ENCODE results near the gene CTNNBIP1.

The CTNNBIP1 gene

GRCh38 chr1:9846611-9847171, 63.4 kb downstream of the CTNNBIP1 start:
- Histone ChIP-seq H3K4me1 (ENCODE audit: control extremely low read depth in 1 of 4, control insufficient read depth in 4 of 4, insufficient read depth in 4 of 4, low read length in 3 of 4) (peaks cover 5 to 52% (median 37%) of the 10 kb centered on the region in 4 experiments), H3K9me3 (ENCODE audit: control extremely low read depth in 1 of 5, control insufficient read depth in 4 of 5, insufficient read depth in 2 of 5, low read depth in 1 of 5, low read length in 4 of 5) (no peaks in the 10 kb centered on the region), H3K27ac (ENCODE audit: insufficient read depth in 1 of 2, low read depth in 1 of 2, low read length in 2 of 2, poor library complexity in 1 of 2, severe bottlenecking in 2 of 2) (no peak overlapping the region), H3K4me3 (ENCODE audit: control insufficient read depth in 1 of 7, extremely low read depth in 1 of 7, insufficient read depth in 4 of 7, low read depth in 2 of 7, low read length in 6 of 7) (no peak overlapping the region), H3K36me3 (ENCODE audit: control insufficient read depth in 4 of 4, insufficient read depth in 4 of 4, low read length in 3 of 4) (peaks cover 0 to 3% (median 0%) of the 10 kb centered on the region in 4 experiments), H3K27me3 (replicated peaks in 2 of 5; ENCODE audit: control insufficient read depth in 4 of 5, insufficient read depth in 5 of 5, low read length in 4 of 5) (no peaks in the 10 kb centered on the region)
- 96% methylated on average over 17 of the region's 17 CpGs for WGBS (ENCODE audit: insufficient coverage)
- DNase-seq: no peak
- ChIA-PET CTCF (interaction anchor here (1.3 to 1.8 kb wide), 2 partner anchors 22 to 62 kb away, joined by 4 to 7 read pairs; no protein-coding TSS in a partner anchor), POLR2A (no interaction called here)

DNA sequence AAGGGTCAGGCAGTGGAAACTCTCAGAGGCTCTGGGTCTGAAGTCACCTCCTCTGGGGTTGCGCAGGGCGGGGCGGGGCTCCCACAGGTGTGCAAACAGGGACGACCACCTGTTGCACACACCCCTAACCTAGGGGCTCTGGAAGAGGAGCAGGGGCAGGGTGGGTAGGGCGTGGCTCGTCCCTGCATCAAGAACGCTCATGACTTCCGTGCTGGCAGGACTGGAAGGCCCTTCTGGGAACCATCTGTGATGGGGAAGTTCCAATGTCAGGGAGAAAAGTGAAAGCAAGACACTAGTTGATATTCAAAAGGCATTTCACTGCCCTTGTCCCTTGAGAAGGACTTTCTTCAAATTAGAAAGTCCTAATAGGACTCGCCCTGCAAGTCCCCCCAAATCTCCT, 64.2 kb downstream of the CTNNBIP1 start:
- POLR2A ChIA-PET: no interaction called here

DNA sequence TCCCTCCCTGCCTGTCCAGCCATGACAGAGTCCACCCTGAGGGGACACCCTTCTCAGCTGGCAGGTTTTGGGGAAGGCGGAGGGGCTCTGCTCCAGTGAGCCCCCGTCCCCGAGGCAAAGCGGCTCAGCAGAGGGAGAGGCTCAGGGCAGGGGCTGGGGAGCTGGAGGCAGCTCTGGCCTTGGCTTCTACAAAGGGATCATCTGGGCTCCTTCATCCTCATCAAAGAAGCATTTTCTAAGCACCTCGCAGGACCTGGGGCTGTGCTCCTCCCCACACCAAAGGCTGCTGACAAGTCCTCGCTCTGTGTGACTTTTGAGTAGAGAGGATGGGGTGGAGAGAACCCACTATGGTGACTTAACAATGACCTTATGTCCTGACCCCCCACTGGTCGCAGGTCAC, 65.3 kb downstream of the CTNNBIP1 start:
- 96% methylated on average over 5 of the region's 7 CpGs for WGBS (ENCODE audit: insufficient coverage)
- ChIA-PET POLR2A (no interaction called here), CTCF (interaction anchor here (1.1 to 2.0 kb wide), 3 partner anchors 18 to 21 kb away, joined by 4 to 7 read pairs (median 6); no protein-coding TSS in a partner anchor)
- Histone ChIP-seq H3K4me1 (ENCODE audit: control extremely low read depth in 1 of 4, control insufficient read depth in 4 of 4, insufficient read depth in 4 of 4, low read length in 3 of 4) (peaks cover 5 to 38% (median 24%) of the 10 kb centered on the region in 4 experiments), H3K9me3 (ENCODE audit: control extremely low read depth in 1 of 5, control insufficient read depth in 4 of 5, insufficient read depth in 2 of 5, low read depth in 1 of 5, low read length in 4 of 5) (no peaks in the 10 kb centered on the region), H3K36me3 (ENCODE audit: control insufficient read depth in 4 of 4, insufficient read depth in 4 of 4, low read length in 3 of 4) (peaks cover 0 to 3% (median 0%) of the 10 kb centered on the region in 4 experiments), H3K27me3 (replicated peaks in 2 of 5; ENCODE audit: control insufficient read depth in 4 of 5, insufficient read depth in 5 of 5, low read length in 4 of 5) (no peaks in the 10 kb centered on the region), H3K4me3 (ENCODE audit: control insufficient read depth in 1 of 7, extremely low read depth in 1 of 7, insufficient read depth in 4 of 7, low read depth in 2 of 7, low read length in 6 of 7) (no peak overlapping the region), H3K27ac (ENCODE audit: insufficient read depth in 1 of 2, low read depth in 1 of 2, low read length in 2 of 2, poor library complexity in 1 of 2, severe bottlenecking in 2 of 2) (no peak overlapping the region)
- no peak for DNase-seq

More for the DNA sequence above, 64.2 kb downstream of the CTNNBIP1 start:
- no peaks in the 10 kb centered on the region for H3K9me3 ChIP-seq (ENCODE audit: control extremely low read depth in 1 of 5, control insufficient read depth in 4 of 5, insufficient read depth in 2 of 5, low read depth in 1 of 5, low read length in 4 of 5)
- CTCF ChIA-PET: interaction anchor here (1.0 to 1.4 kb wide), 3 partner anchors 20 to 63 kb away, joined by 4 to 7 read pairs (median 5); no protein-coding TSS in a partner anchor
- H3K4me1 ChIP-seq (ENCODE audit: control extremely low read depth in 1 of 4, control insufficient read depth in 4 of 4, insufficient read depth in 4 of 4, low read length in 3 of 4): peaks cover 5 to 45% (median 32%) of the 10 kb centered on the region in 4 experiments
- no peak overlapping the region for H3K27ac ChIP-seq (ENCODE audit: insufficient read depth in 1 of 2, low read depth in 1 of 2, low read length in 2 of 2, poor library complexity in 1 of 2, severe bottlenecking in 2 of 2)
- no peaks in the 10 kb centered on the region for H3K27me3 ChIP-seq (replicated peaks in 2 of 5; ENCODE audit: control insufficient read depth in 4 of 5, insufficient read depth in 5 of 5, low read length in 4 of 5)
- H3K4me3 ChIP-seq (ENCODE audit: control insufficient read depth in 1 of 7, extremely low read depth in 1 of 7, insufficient read depth in 4 of 7, low read depth in 2 of 7, low read length in 6 of 7): no peak overlapping the region
- WGBS (ENCODE audit: insufficient coverage): 92% methylated on average over 1 of the region's 9 CpGs
- DNase-seq: peak in 1 of 3 donors; percentile 32
- H3K36me3 ChIP-seq (ENCODE audit: control insufficient read depth in 4 of 4, insufficient read depth in 4 of 4, low read length in 3 of 4): peaks cover 0 to 3% (median 0%) of the 10 kb centered on the region in 4 experiments

DNA sequence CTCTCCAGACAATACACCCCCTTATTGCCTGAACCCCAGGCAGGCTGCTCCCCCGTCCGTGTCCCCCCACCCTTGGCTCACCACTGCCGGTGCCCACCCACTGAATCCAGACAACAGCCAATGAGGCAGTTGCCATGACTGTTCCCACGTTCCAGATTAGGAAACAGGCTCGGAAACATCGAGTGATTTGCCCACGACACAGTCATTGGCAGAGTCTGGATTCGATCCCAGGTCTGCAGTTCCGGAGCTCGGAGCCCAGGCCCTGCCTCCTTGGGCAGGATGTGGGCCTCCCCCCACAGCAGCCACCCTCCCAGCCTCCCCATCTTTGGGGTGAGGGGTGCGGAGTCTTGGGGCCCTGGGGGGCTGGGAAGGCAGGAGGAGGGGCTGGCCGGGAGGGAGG, 66.0 kb downstream of the CTNNBIP1 start:
- H3K36me3 ChIP-seq (ENCODE audit: control insufficient read depth in 4 of 4, insufficient read depth in 4 of 4, low read length in 3 of 4): peaks cover 0 to 3% (median 0%) of the 10 kb centered on the region in 4 experiments
- 91% methylated on average over 7 of the region's 12 CpGs for WGBS (ENCODE audit: insufficient coverage)
- H3K9me3 ChIP-seq (ENCODE audit: control extremely low read depth in 1 of 5, control insufficient read depth in 4 of 5, insufficient read depth in 2 of 5, low read depth in 1 of 5, low read length in 4 of 5): no peaks in the 10 kb centered on the region
- no peak overlapping the region for H3K27ac ChIP-seq (ENCODE audit: insufficient read depth in 1 of 2, low read depth in 1 of 2, low read length in 2 of 2, poor library complexity in 1 of 2, severe bottlenecking in 2 of 2)
- ChIA-PET POLR2A (no interaction called here), CTCF (interaction anchor here (2.0 kb wide), 1 partner anchor 18 kb away, joined by 6 read pairs; no protein-coding TSS in a partner anchor)
- H3K27me3 ChIP-seq (replicated peaks in 2 of 5; ENCODE audit: control insufficient read depth in 4 of 5, insufficient read depth in 5 of 5, low read length in 4 of 5): no peaks in the 10 kb centered on the region
- peaks cover 5 to 32% (median 17%) of the 10 kb centered on the region in 4 experiments for H3K4me1 ChIP-seq (ENCODE audit: control extremely low read depth in 1 of 4, control insufficient read depth in 4 of 4, insufficient read depth in 4 of 4, low read length in 3 of 4)
- DNase-seq: no peak
- H3K4me3 ChIP-seq (ENCODE audit: control insufficient read depth in 1 of 7, extremely low read depth in 1 of 7, insufficient read depth in 4 of 7, low read depth in 2 of 7, low read length in 6 of 7): no peak overlapping the region

DNA sequence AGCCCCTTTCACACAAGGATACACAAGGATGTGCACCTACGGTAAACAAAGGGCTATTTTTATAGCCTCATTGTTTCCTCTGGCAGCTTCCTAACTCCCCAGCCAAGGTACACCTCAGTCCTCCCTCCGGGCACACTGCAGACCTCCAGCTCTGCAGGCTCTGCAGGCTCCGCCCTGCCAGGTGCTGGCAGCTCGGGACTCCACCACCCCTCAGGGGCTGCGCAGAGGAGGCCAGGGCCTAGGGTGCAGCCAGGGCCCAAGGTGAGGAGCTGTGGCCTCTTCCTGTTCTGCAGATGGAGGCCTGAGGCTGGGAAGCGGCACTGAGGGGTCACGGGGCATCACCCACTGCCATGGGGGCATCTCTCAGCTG, 66.5 kb downstream of the CTNNBIP1 start:
- CTCF ChIA-PET: interaction anchor here (1.0 to 2.0 kb wide), 3 partner anchors 13 to 28 kb away, joined by 3 to 6 read pairs (median 3); no protein-coding TSS in a partner anchor
- 94% methylated on average over 6 of the region's 7 CpGs for WGBS (ENCODE audit: insufficient coverage)
- Histone ChIP-seq H3K4me1 (ENCODE audit: control extremely low read depth in 1 of 4, control insufficient read depth in 4 of 4, insufficient read depth in 4 of 4, low read length in 3 of 4) (peaks cover 5 to 26% (median 13%) of the 10 kb centered on the region in 4 experiments), H3K27me3 (replicated peaks in 2 of 5; ENCODE audit: control insufficient read depth in 4 of 5, insufficient read depth in 5 of 5, low read length in 4 of 5) (no peaks in the 10 kb centered on the region), H3K4me3 (ENCODE audit: control insufficient read depth in 1 of 7, extremely low read depth in 1 of 7, insufficient read depth in 4 of 7, low read depth in 2 of 7, low read length in 6 of 7) (no peak overlapping the region), H3K36me3 (ENCODE audit: control insufficient read depth in 4 of 4, insufficient read depth in 4 of 4, low read length in 3 of 4) (peaks cover 0 to 3% (median 0%) of the 10 kb centered on the region in 4 experiments), H3K27ac (ENCODE audit: insufficient read depth in 1 of 2, low read depth in 1 of 2, low read length in 2 of 2, poor library complexity in 1 of 2, severe bottlenecking in 2 of 2) (no peak overlapping the region), H3K9me3 (ENCODE audit: control extremely low read depth in 1 of 5, control insufficient read depth in 4 of 5, insufficient read depth in 2 of 5, low read depth in 1 of 5, low read length in 4 of 5) (no peaks in the 10 kb centered on the region)
- no peak for DNase-seq
- POLR2A ChIA-PET: no interaction called here

- Histone ChIP-seq H3K4me3 (ENCODE audit: control insufficient read depth in 1 of 7, extremely low read depth in 1 of 7, insufficient read depth in 4 of 7, low read depth in 2 of 7, low read length in 6 of 7) (no peak overlapping the region), H3K9me3 (ENCODE audit: control extremely low read depth in 1 of 5, control insufficient read depth in 4 of 5, insufficient read depth in 2 of 5, low read depth in 1 of 5, low read length in 4 of 5) (no peaks in the 10 kb centered on the region), H3K27me3 (replicated peaks in 2 of 5; ENCODE audit: control insufficient read depth in 4 of 5, insufficient read depth in 5 of 5, low read length in 4 of 5) (no peaks in the 10 kb centered on the region), H3K27ac (ENCODE audit: insufficient read depth in 1 of 2, low read depth in 1 of 2, low read length in 2 of 2, poor library complexity in 1 of 2, severe bottlenecking in 2 of 2) (no peak overlapping the region), H3K4me1 (ENCODE audit: control extremely low read depth in 1 of 4, control insufficient read depth in 4 of 4, insufficient read depth in 4 of 4, low read length in 3 of 4) (peaks cover under 1 to 20% (median 9%) of the 10 kb centered on the region in 4 experiments), H3K36me3 (ENCODE audit: control insufficient read depth in 4 of 4, insufficient read depth in 4 of 4, low read length in 3 of 4) (no peaks in the 10 kb centered on the region)
- no peak for DNase-seq
- POLR2A ChIA-PET: no interaction called here
- WGBS (ENCODE audit: insufficient coverage): 91% methylated on average over 19 of the region's 20 CpGs
- CTCF ChIA-PET: interaction anchor here (1.0 to 1.3 kb wide), 3 partner anchors 11 to 27 kb away, joined by 3 read pairs; no protein-coding TSS in a partner anchor
These were observed 67.1 kb downstream of the CTNNBIP1 start for GRCh38 chr1:9842781-9843575.
